Muscle of back (tissue), 13 donors: ENCODE measurements around the gene PRSS50. TPM values are rescaled to one million over a fixed set of nuclear protein-coding genes. Genes with fewer than 3 reads are reported as not detected.
A peak's percentile ranks its signal among the peaks of the same experiment; 100 is the strongest.
"Not testable (repeated sequence)": the region's sequence is repeated elsewhere in the genome, so short reads cannot be mapped to it uniquely, and the experiment has no call there.

Source experiments
- DNase-seq, 3 donors: peaks; one replicate each; pipeline versions ENCODE4 v3.0.0 to v3.0.0-alpha.2; 2013
- long read RNA-seq, 9 donors: transcript quantifications; one replicate each; lab custom pipeline, GENCODE V29; 2026
- polyA plus RNA-seq, 10 donors: library from polyadenylated mRNA; unstranded; fragments of 120-200 nt; gene quantifications; one replicate each; pipeline ENCODE4 v1.2.1, GENCODE V29; 2013; ENCODE audit not compliant: insufficient read length in 10 of 10

The PRSS50 gene, protein sequence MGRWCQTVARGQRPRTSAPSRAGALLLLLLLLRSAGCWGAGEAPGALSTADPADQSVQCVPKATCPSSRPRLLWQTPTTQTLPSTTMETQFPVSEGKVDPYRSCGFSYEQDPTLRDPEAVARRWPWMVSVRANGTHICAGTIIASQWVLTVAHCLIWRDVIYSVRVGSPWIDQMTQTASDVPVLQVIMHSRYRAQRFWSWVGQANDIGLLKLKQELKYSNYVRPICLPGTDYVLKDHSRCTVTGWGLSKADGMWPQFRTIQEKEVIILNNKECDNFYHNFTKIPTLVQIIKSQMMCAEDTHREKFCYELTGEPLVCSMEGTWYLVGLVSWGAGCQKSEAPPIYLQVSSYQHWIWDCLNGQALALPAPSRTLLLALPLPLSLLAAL
- polyA plus RNA-seq, result under 1 TPM in 7 of 10 donors, not detected in 3; 0.09 to 0.30 (median 0.16) TPM
- long read RNA-seq, donor 1, result 0 reads
- long read RNA-seq, donor 2, result 0 reads
- long read RNA-seq, donor 3, result 0 reads
- long read RNA-seq, donor 4, result 0 reads
- long read RNA-seq, donor 5, result 0 reads
- long read RNA-seq, donor 6, result 0 reads
- long read RNA-seq, donor 7, result 0 reads
- long read RNA-seq, donor 8, result 0 reads
- long read RNA-seq, donor 9, result 0 reads

DNA sequence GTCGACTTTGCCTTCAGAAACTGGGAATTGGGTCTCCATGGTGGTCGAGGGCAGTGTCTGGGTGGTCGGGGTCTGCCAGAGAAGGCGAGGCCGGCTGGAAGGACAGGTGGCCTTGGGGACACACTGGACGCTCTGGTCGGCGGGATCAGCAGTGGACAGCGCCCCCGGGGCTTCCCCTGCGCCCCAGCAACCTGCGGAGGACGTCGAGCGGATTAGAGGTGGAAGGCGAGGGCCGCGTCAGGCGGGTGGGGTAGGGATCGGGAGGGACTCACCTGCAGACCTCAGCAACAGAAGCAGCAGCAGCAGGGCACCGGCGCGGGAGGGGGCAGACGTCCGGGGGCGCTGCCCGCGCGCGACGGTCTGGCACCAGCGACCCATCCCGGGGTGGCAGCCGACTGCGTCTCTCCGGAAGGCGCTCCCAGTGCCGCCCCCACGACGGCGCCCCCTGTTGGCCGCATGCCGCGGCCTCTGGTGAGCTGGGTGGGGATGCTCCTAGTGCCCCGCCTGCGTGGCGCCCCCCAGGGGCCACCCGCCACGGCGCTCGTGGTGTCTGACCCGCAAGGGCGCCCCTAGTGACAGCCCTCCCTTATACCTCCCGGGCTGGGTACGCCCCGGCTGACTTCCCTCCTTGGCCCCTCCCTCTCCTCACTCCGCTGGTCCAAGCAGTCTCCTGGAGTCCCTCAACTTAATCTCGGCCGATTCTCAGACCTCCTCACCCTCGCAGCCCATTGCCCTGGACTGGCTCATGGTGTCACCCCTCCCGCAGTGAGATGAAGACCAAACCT, at the start of gene PRSS50:
Gene PRSS50 (minus strand): TSS at position 423 of the 785 bp plus-strand sequence. CDS start 45 bp downstream, at position 378.
- no peak for DNase-seq

DNA sequence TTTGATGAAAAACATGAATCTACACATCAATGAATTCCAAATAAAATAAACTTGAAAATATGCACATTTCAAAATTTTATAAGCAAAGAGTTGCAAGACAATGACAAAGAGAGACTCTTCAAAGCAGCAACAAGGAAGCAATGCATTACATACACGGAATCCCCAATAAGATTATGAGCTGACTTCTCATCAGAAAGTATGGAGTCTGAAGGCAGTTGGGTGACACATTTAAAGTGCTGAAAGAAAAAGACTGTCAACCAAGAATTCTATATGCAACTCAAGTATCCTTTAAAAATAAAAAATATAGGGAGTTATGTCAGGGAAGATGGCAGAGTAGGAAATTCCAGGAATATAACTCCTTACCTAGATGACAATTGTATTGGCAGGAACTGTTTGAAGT, 46.5 kb upstream of the PRSS50 start:
- no peak for DNase-seq

DNA sequence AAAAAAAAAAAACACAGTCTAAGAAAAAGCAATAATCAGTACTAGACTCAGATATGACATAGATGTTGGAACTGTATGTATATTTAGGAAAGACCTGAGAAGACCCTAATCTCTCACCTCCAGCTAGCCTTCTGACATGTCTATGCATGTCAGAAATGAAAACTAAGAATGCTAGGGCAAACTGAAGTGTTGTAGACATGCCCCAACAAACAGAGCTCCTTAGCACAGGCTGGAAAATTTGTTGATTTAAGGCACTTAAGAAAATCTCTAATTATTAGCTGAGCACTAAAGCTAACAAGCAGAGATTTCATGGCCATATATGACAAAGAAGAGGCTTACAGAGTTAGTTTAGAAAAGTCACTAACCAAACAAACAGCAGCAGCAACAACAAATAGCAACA, 45.5 kb upstream of the PRSS50 start:
- DNase-seq, result no peak

DNA sequence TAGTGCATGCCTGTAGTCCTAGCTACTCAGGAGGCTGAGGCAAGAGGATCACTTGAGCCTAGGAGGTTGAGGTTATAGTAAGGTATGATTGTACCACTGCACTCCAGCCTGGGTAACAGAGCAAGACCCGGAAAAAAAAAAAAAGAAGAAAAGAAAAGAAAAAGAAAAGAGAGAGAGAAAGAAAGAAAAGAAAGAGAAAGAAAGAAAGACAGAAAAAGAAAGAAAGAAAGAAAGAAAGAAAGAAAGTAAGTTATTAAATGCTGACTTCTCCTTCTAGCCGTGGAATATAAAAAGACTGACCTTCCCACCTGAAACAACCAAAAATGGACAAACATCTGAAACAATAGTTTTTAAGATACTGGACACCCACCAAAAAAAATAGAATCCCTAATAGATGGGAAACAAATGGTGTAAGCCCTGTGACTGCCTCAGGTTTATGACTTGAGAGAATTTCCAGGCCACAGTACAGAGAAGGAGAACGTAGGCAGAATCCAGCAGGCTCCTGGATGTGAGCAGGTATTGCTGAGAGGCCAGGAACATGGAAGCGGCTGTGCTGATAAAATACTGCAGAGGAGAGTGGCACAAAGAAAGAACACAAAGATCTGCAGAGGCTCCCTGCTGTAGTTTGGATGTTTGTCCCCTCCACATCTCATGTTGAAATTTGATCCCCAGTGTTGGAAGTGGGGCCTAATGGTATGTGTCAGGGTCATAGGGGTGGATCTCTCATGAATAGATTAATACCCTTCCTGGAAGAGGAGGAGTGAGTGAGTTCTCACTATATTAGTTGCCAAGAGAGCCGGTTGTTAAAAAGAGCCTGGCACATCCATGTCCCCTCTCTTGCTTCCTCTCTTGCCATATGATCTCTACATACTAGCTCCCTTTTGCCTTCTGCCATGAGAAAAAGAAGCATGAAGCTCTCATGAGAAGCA, 41.8 kb upstream of the PRSS50 start:
- DNase-seq, result no peak

- no peak for DNase-seq
Observed at GRCh38 chr3:46756642-46757041, 39.0 kb upstream of the PRSS50 start.

DNA sequence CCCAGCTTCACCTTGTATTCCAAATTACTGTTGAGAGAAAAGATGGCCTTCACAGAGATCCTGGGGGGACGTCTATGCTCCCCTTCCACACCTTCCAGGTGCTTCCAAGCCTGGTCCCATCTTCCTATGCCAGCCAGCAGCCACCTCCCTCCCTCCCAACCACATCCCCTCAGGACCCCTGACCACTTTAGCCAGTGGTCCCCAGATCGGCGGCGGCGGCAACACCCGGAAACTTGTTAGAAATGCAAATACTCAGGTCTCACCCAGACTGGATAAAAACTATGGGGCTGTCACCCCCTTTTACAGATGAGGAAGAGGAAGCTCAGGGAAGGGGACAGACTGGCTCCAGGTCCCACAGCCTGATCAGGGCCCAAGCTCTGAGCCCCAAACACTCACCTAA, 38.0 kb upstream of the PRSS50 start:
- no peak for DNase-seq

DNA sequence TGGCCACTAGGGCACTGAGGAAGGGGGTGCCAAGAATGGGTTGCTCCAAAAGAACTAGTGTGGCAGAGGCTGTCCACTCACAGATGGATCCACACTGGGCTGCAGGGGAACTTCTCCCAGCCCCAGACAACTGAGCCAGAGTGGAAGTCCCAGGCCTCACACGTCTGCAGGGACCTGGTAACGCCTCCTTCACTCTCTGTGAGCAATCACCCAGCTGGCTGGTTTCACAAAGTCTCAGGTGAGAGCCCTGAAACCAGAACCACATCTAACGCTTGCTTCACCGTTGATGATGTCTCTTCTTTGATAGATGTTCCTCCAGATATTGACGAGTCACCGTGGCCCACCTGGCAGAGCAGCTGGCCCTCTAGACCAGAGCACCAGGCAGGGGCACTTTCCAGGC, 35.5 kb upstream of the PRSS50 start:
- not testable (repeated sequence) for DNase-seq

- DNase-seq, result no peak
Observed at GRCh38 chr3:46750555-46751038, 32.9 kb upstream of the PRSS50 start.

DNA sequence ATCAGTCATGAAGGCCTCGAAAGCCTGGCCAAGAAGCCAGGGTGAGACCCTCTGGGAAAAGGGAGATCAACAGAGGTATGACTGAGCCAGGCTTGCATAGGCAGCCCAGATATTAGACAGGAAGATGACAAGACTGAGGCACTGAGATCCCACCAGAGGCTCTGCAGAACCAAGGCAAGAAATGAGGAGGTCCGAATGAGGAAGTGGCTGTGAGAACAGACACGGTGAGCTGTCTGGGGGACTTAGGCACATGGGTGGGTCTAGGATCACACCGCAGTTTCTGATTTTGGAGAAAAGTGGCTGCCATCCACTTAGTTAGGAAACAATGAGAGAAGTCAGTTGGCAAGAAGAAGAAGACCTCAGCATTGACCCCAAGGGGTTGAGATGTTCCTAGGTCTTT, 31.5 kb upstream of the PRSS50 start:
- no peak for DNase-seq

- peak in 2 of 3 donors; percentile 10 to 36 for DNase-seq
Observed at GRCh38 chr3:46748170-46748569, 30.5 kb upstream of the PRSS50 start.

- DNase-seq, result no peak
Observed at GRCh38 chr3:46746711-46747110, 29.0 kb upstream of the PRSS50 start.

DNA sequence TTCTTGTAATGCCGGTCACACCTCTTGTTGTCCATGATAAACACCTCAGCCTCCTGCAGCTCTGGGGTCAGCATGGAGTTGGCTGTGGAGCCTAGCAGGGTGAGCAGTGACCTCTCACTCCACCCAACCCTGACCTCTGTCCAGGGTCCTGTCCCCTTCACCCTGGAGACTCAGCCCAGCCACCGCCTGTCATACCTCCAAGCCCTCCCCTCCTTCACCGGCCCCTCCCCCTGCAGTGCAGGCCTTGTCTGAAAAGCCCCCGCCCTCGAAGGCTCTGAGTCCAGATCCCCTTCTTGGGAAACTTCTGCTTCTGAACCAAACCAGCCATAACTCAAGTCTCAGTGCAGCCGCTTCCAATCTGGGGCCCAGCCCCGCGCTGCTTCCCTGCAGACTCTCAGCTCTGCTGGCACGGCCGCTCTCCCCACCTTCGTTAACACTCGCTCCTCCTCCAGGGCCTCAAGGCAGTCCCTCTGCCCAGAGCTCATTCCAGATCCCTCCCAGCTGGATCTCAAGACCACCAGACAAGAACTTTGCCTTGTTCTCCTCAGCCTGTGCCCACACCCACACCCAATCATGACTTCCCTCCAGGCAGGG, 25.4 kb upstream of the PRSS50 start:
- peak in 1 of 3 donors; percentile 14 for DNase-seq

GRCh38 chr3:46739565-46739964, 21.9 kb upstream of the PRSS50 start:
- DNase-seq, result not testable (repeated sequence)

GRCh38 chr3:46737329-46737731, 19.7 kb upstream of the PRSS50 start:
- peak in 1 of 3 donors; percentile 14 for DNase-seq

- no peak for DNase-seq
Observed at GRCh38 chr3:46736006-46736872, 18.6 kb upstream of the PRSS50 start.

DNA sequence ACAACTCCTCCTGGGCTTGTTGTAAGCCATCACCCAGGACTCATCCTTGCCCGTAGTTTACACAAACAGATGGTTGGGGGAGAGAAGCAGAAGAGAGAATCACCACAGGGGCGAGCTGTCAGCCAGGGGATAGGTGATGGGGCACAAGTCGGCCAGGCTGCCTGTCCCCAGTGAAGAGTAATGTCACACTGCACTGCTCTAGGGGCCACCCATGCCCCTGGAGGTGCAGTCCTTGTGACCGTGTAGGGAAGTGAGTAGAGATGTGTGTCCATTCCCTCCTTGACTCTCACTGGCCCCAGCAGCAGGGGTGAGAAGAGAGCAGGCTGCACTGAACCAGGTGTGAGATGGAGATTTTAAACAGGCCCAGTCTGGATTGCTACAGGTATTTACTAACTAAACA, 17.1 kb upstream of the PRSS50 start:
- DNase-seq, result no peak

DNA sequence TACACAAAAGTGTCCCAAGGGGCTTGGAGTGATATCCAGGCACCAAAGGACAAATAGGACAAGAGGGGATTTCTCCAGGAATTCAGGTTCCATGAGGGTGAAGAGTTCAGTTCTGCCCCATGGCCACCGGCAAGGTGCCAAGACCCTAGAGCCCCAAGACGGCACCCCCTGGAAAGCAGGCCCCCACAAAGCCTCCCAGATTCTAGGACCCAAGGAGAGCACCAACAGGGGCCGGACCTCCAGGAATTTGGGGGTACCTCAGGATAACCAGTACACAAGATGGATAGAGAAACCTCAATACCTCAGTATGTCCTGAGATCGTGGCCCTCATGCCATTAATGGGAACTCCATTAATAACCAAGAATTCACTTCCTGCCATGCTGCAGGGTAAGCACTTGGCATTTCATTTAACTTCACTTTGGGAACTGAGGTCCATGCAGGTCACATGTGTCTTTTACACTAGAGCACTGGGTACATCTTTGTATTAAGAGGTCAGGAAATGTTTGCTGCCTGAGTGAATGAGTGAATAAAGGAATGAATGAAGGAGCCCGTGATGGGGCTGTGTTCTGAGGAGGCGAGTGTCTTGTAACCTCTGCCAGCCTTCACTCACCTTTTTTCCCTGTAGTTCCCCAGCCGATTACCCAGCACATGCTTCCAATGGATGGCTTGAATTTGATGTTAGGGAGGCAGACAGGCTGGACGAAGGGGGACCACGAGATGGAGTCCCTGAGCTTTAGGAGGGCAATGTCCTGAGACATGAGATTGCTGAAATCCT, 15.5 kb upstream of the PRSS50 start:
- no peak for DNase-seq

- DNase-seq, result no peak
Observed at GRCh38 chr3:46731795-46732194, 14.1 kb upstream of the PRSS50 start.

GRCh38 chr3:46730819-46731218, 13.2 kb upstream of the PRSS50 start:
- no peak for DNase-seq
